HL-60 (cell line): Measurements from ENCODE around the gene CYP3A7.
"Not testable (repeated sequence)": the region's sequence is repeated elsewhere in the genome, so short reads cannot be mapped to it uniquely, and the experiment has no call there.

Source experiments
- DNase-seq, 2 experiments: peaks; one replicate each; pipeline ENCODE4 v3.0.0-alpha.2; 2010 to 2020; ENCODE audit warnings: low read depth in 1 of 2, low spot score in 1 of 2
- H3K27ac ChIP-seq: fragments of 250-450 bp; sonication (Bioruptor Pico); replicated peaks from 2 replicates; pipeline ENCODE4 v1.5.1; 2020; ENCODE audit warnings: mild to moderate bottlenecking, moderate library complexity
- H3K27me3 ChIP-seq: fragments of 250-450 bp; sonication (Bioruptor Pico); 2 replicates; pipeline ENCODE4 v1.5.1; 2021; ENCODE audit warnings: mild to moderate bottlenecking, moderate library complexity; ENCODE audit not compliant: insufficient read depth, poor library complexity, severe bottlenecking
- H3K4me3 ChIP-seq: replicated peaks from 2 replicates; pipeline ENCODE4 v1.5.1; 2011; ENCODE audit warnings: mild to moderate bottlenecking, control low read depth, low read length; ENCODE audit not compliant: insufficient read depth
- CTCF ChIP-seq: IDR thresholded peaks from one replicate; pipeline ENCODE4 v1.5.1; 2011; ENCODE audit warnings: low read length, control low read depth, inconsistent platforms; ENCODE audit not compliant: insufficient read depth
- GABPA ChIP-seq: IDR thresholded peaks from 2 replicates; pipeline ENCODE4 v1.6.1; 2012; ENCODE audit warnings: low read depth
- POLR2AphosphoS5 ChIP-seq: IDR thresholded peaks from 2 replicates; pipeline ENCODE4 v1.6.1; 2012; ENCODE audit warnings: low read depth
- REST ChIP-seq: IDR thresholded peaks from 2 replicates; pipeline ENCODE4 v1.6.1; 2012; ENCODE audit warnings: low read depth; ENCODE audit not compliant: insufficient replicate concordance
- SPI1 ChIP-seq: IDR thresholded peaks from 2 replicates; pipeline ENCODE4 v1.6.1; 2012; ENCODE audit warnings: low read depth, mild to moderate bottlenecking, borderline replicate concordance

The CYP3A7 gene

GRCh38 chr7:99740573-99741440 lies 5.8 kb upstream of the CYP3A7 start:
- peak in 1 of 2 experiments; percentile 12 for DNase-seq

GRCh38 chr7:99739699-99740572 lies 4.9 kb upstream of the CYP3A7 start:
- Histone ChIP-seq H3K4me3 (no peak overlapping the region), H3K27ac (no peak overlapping the region), H3K27me3 (no peaks in the 10 kb centered on the region)
- TF ChIP-seq CTCF (no peak), REST (no peak), POLR2AphosphoS5 (no peak), SPI1 (no peak), GABPA (no peak)
- no peak for DNase-seq

More at GRCh38 chr7:99740573-99741440, 5.8 kb upstream of the CYP3A7 start:
- Histone ChIP-seq H3K27ac (peak overlapping the region; percentile 48), H3K4me3 (no peak overlapping the region), H3K27me3 (no peaks in the 10 kb centered on the region)
- TF ChIP-seq CTCF (no peak), POLR2AphosphoS5 (no peak), SPI1 (no peak), GABPA (no peak), REST (no peak)

GRCh38 chr7:99737726-99738125 lies 2.7 kb upstream of the CYP3A7 start:
- H3K27ac ChIP-seq, result no peak overlapping the region
- no peak for DNase-seq
- H3K27me3 ChIP-seq, result no peaks in the 10 kb centered on the region
- TF ChIP-seq SPI1 (no peak), REST (no peak), GABPA (no peak), POLR2AphosphoS5 (no peak), CTCF (no peak)
- H3K4me3 ChIP-seq, result no peak overlapping the region

GRCh38 chr7:99736667-99737066 lies 1.7 kb upstream of the CYP3A7 start:
- H3K27ac ChIP-seq, DNase-seq, H3K27me3 ChIP-seq, H3K4me3 ChIP-seq: not testable (repeated sequence)
